ENCODE results near the gene PNPLA7.

GRCh38 chr9:137462986-137463930 lies 86.9 kb downstream of the PNPLA7 start:
- no peak for TF ChIP-seq EZH2 (IDR thresholded peaks at IDR 0.05)
- no peak for TF ChIP-seq POLR2AphosphoS5 (IDR thresholded peaks at IDR 0.05; ENCODE audit: borderline replicate concordance, low read depth, low read length)

Measured in SK-N-MC (cell line).